ENCODE results near the gene CYP2E1. TPM values are rescaled to one million over a fixed set of nuclear protein-coding genes. Genes with fewer than 3 reads are reported as not detected.

The CYP2E1 gene
- total RNA-seq: 10 to 100 TPM in 1 of 2 donors, 1 to 10 TPM in 1; 9.6 to 10.2 TPM
- polyA plus RNA-seq (ENCODE audit: insufficient read depth, low read depth, low replicate concordance): 9.0 TPM
- long read RNA-seq, donor 1: 0 reads
- long read RNA-seq, donor 2, partial matches to known transcripts: 0 of 1 reads
- long read RNA-seq, donor 2, other reads (novel, unspliced or antisense): 0 of 1 reads

GRCh38 chr10:133526957-133527588 is at the start of gene CYP2E1:
TSS of gene CYP2E1 (plus strand) at chr10:133527363. CDS start at chr10:133527396, 33 bp downstream.
- Histone ChIP-seq H3K4me3 (peak within 1 kb of the TSS; percentile 40 to 50), H3K36me3 (ENCODE audit: low read depth, missing control alignments) (no peaks in the 10 kb centered on the region), H3K27ac (no peak within 1 kb of the TSS), H3K9me3 (no peaks in the 10 kb centered on the region), H3K4me1 (no peaks in the 10 kb centered on the region), H3K27me3 (no peaks in the 10 kb centered on the region)
- TF ChIP-seq POLR2A (IDR thresholded peaks at IDR 0.05) (no peak), CTCF (IDR thresholded peaks at IDR 0.05) (no peak)
- intact Hi-C loops (cut with DNase I; ENCODE audit: low total_unique reads): no loop called here
- 64 to 80% methylated on average over 14 to 16 of the region's 16 CpGs for WGBS, 2 donors
- no peak for DNase-seq

- 80 to 88% methylated on average over 3 to 11 of the region's 12 CpGs for WGBS, 2 donors
- H3K27ac ChIP-seq: no peak overlapping the region
- no peak overlapping the region for H3K4me3 ChIP-seq
- no peaks in the 10 kb centered on the region for H3K4me1 ChIP-seq
- TF ChIP-seq CTCF (IDR thresholded peaks at IDR 0.05): no peak
- no peak for TF ChIP-seq POLR2A (IDR thresholded peaks at IDR 0.05)
- no peaks in the 10 kb centered on the region for H3K27me3 ChIP-seq
- no peaks in the 10 kb centered on the region for H3K9me3 ChIP-seq
- no peaks in the 10 kb centered on the region for H3K36me3 ChIP-seq (ENCODE audit: low read depth, missing control alignments)
- no peak for DNase-seq
- intact Hi-C loops (cut with DNase I; ENCODE audit: low total_unique reads): no loop called here
Measured at GRCh38 chr10:133481086-133481643, 46.0 kb upstream of the CYP2E1 start.

- WGBS, 2 donors: 86 to 89% methylated on average over 8 to 10 of the region's 10 CpGs
- TF ChIP-seq POLR2A (IDR thresholded peaks at IDR 0.05) (no peak), CTCF (IDR thresholded peaks at IDR 0.05) (no peak)
- intact Hi-C loops (cut with DNase I; ENCODE audit: low total_unique reads): no loop called here
- Histone ChIP-seq H3K4me1 (no peaks in the 10 kb centered on the region), H3K4me3 (no peak overlapping the region), H3K36me3 (ENCODE audit: low read depth, missing control alignments) (no peaks in the 10 kb centered on the region), H3K27me3 (no peaks in the 10 kb centered on the region), H3K27ac (no peak overlapping the region), H3K9me3 (no peaks in the 10 kb centered on the region)
- no peak for DNase-seq
Measured at GRCh38 chr10:133481657-133482056, 45.5 kb upstream of the CYP2E1 start.

- Histone ChIP-seq H3K4me1 (no peaks in the 10 kb centered on the region), H3K4me3 (no peak overlapping the region), H3K27me3 (no peaks in the 10 kb centered on the region), H3K9me3 (no peaks in the 10 kb centered on the region), H3K27ac (no peak overlapping the region), H3K36me3 (ENCODE audit: low read depth, missing control alignments) (no peaks in the 10 kb centered on the region)
- DNase-seq: no peak
- intact Hi-C loops (cut with DNase I; ENCODE audit: low total_unique reads): no loop called here
- TF ChIP-seq CTCF (IDR thresholded peaks at IDR 0.05) (no peak), POLR2A (IDR thresholded peaks at IDR 0.05) (no peak)
Measured at GRCh38 chr10:133484818-133485217, 42.3 kb upstream of the CYP2E1 start.

- no peak for DNase-seq
- Histone ChIP-seq H3K4me3 (no peak overlapping the region), H3K36me3 (ENCODE audit: low read depth, missing control alignments) (no peaks in the 10 kb centered on the region), H3K27me3 (no peaks in the 10 kb centered on the region), H3K27ac (no peak overlapping the region), H3K4me1 (no peaks in the 10 kb centered on the region), H3K9me3 (no peaks in the 10 kb centered on the region)
- intact Hi-C loops (cut with DNase I; ENCODE audit: low total_unique reads): no loop called here
- no peak for TF ChIP-seq CTCF (IDR thresholded peaks at IDR 0.05)
- no peak for TF ChIP-seq POLR2A (IDR thresholded peaks at IDR 0.05)
Measured at GRCh38 chr10:133487085-133487484, 40.1 kb upstream of the CYP2E1 start.
